SK-N-SH treated with all-trans-retinoic acid at 6 μM for 48 hours (cell line): Measurements from ENCODE around the gene LAGE3.

Experiments used
- POU6F1 ChIP-seq: fragments of 250-450 bp; sonication (Bioruptor Pico); IDR thresholded peaks from 2 replicates; pipeline ENCODE4 v1.8.0; 2021; ENCODE audit warnings: low read depth, mild to moderate bottlenecking, moderate library complexity, borderline replicate concordance
- RARB ChIP-seq: fragments of 250-450 bp; sonication (Bioruptor Pico); IDR thresholded peaks from 2 replicates; pipeline ENCODE4 v1.8.0; 2021; ENCODE audit warnings: mild to moderate bottlenecking, moderate library complexity
- TOX ChIP-seq: fragments of 250-450 bp; sonication (Bioruptor Pico); IDR thresholded peaks from 2 replicates; pipeline ENCODE4 v1.8.0; 2021; ENCODE audit warnings: mild to moderate bottlenecking, moderate library complexity, borderline replicate concordance
- ZFP3 ChIP-seq: fragments of 250-450 bp; sonication (Bioruptor Pico); IDR thresholded peaks from 2 replicates; pipeline ENCODE4 v1.5.0; 2020; ENCODE audit warnings: mild to moderate bottlenecking, moderate library complexity
- ZNF70 ChIP-seq: fragments of 450-650 bp; formaldehyde crosslinking; IDR thresholded peaks from 2 replicates; pipeline ENCODE4 v1.5.0; 2020; ENCODE audit warnings: mild to moderate bottlenecking, moderate library complexity

- TF ChIP-seq RARB (no peak), ZNF70 (CRISPR knock-in tag) (no peak), ZFP3 (CRISPR knock-in tag) (no peak), TOX (CRISPR knock-in tag) (no peak), POU6F1 (no peak)
Observed at GRCh38 chrX:154467556-154467955, 11.5 kb downstream of the LAGE3 start.
